A673 (cell line): ENCODE measurements around the gene BSPH1. TPM values are rescaled to one million over a fixed set of nuclear protein-coding genes. Genes with fewer than 3 reads are reported as not detected.
"Not testable (repeated sequence)": the region's sequence is repeated elsewhere in the genome, so short reads cannot be mapped to it uniquely, and the experiment has no call there.

Experiments used
- BruUV-seq: library from RNA; stranded (reverse); fragments of 400-500 nt; replicated peaks from 2 replicates; lab custom pipeline; 2021; lab: Mats Ljungman, UMichigan
- CTCF ChIA-PET: fragments of 300-600 bp; sonication (Branson Sonifier 250); formaldehyde crosslinking; loops from one replicate; lab custom pipeline; 2022; ENCODE audit warnings: antibody characterized with exemption; lab: Charles Lee
- POLR2A ChIA-PET: fragments of 300-600 bp; sonication (Branson Sonifier 250); formaldehyde crosslinking; loops from one replicate; lab custom pipeline; 2022; ENCODE audit warnings: antibody characterized with exemption; ENCODE audit not compliant: low non-redundant PET; lab: Charles Lee
- DNase-seq: peaks from one replicate; pipeline ENCODE4 v3.0.0-alpha.2; 2015; ENCODE audit warnings: low spot score
- H3K27ac ChIP-seq: fragments of 200-600 bp; sonication (generic); 2 replicates; pipeline ENCODE4 v1.5.1; 2016; ENCODE audit warnings: mixed run types, low read depth, mild to moderate bottlenecking, mixed read lengths, antibody characterized with exemption, low read length; ENCODE audit not compliant: poor library complexity, severe bottlenecking
- H3K27me3 ChIP-seq: fragments of 200-600 bp; sonication (generic); replicated peaks from 2 replicates; pipeline ENCODE4 v1.6.1; 2017; ENCODE audit warnings: mixed run types, low read depth, mild to moderate bottlenecking, mixed read lengths, antibody characterized with exemption, low read length; ENCODE audit not compliant: insufficient read depth, poor library complexity
- H3K36me3 ChIP-seq: fragments of 200-600 bp; sonication (generic); 2 replicates; pipeline ENCODE4 v1.6.1; 2016; ENCODE audit warnings: mixed run types, mild to moderate bottlenecking, mixed read lengths, antibody characterized with exemption, low read length; ENCODE audit not compliant: insufficient read depth, poor library complexity, severe bottlenecking
- H3K4me1 ChIP-seq: fragments of 200-600 bp; sonication (generic); 2 replicates; pipeline ENCODE4 v1.6.1; 2017; ENCODE audit warnings: mixed run types, mild to moderate bottlenecking, mixed read lengths, antibody characterized with exemption, low read length; ENCODE audit not compliant: insufficient read depth, poor library complexity, severe bottlenecking
- H3K4me3 ChIP-seq: fragments of 200-600 bp; sonication (generic); 2 replicates; pipeline ENCODE4 v1.5.1; 2016; ENCODE audit warnings: low read depth, mixed run types, mild to moderate bottlenecking, mixed read lengths, low read length; ENCODE audit not compliant: poor library complexity, severe bottlenecking
- H3K9me3 ChIP-seq: fragments of 200-600 bp; sonication (generic); 2 replicates; pipeline ENCODE4 v1.6.1; 2016; ENCODE audit warnings: mixed run types, low read depth, mild to moderate bottlenecking, mixed read lengths, antibody characterized with exemption, low read length; ENCODE audit not compliant: poor library complexity, severe bottlenecking
- intact Hi-C: fragments of 100-400 bp; cut with micrococcal nuclease; formaldehyde crosslinking; loops from one replicate; pipeline ENCODE4 v1.10.0; 2022; ENCODE audit not compliant: unreplicated experiment
- total RNA-seq: library from RNA; stranded (reverse); gene quantifications from 2 replicates; pipeline ENCODE4 v1.2.3, GENCODE V29; 2021
- TF ChIP-seq, protein P1 (sequence below): fragments of 300-800, 200-600 bp; sonication (generic); conservative IDR thresholded peaks from 2 replicates; pipeline ENCODE4 v1.5.1; 2017; ENCODE audit warnings: low read depth, mild to moderate bottlenecking, antibody characterized with exemption, low read length, moderate library complexity, mixed read lengths

Gene BSPH1
- total RNA-seq, 1 experiment from 2014 or later = not detected

- H3K4me1 ChIP-seq, H3K4me3 ChIP-seq, DNase-seq, H3K27me3 ChIP-seq, H3K9me3 ChIP-seq, CTCF ChIA-PET, BruUV-seq, POLR2A ChIA-PET, H3K27ac ChIP-seq, intact Hi-C loops, H3K36me3 ChIP-seq: not testable (repeated sequence)
- TF ChIP-seq, protein P1, sequence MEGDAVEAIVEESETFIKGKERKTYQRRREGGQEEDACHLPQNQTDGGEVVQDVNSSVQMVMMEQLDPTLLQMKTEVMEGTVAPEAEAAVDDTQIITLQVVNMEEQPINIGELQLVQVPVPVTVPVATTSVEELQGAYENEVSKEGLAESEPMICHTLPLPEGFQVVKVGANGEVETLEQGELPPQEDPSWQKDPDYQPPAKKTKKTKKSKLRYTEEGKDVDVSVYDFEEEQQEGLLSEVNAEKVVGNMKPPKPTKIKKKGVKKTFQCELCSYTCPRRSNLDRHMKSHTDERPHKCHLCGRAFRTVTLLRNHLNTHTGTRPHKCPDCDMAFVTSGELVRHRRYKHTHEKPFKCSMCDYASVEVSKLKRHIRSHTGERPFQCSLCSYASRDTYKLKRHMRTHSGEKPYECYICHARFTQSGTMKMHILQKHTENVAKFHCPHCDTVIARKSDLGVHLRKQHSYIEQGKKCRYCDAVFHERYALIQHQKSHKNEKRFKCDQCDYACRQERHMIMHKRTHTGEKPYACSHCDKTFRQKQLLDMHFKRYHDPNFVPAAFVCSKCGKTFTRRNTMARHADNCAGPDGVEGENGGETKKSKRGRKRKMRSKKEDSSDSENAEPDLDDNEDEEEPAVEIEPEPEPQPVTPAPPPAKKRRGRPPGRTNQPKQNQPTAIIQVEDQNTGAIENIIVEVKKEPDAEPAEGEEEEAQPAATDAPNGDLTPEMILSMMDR = peak; percentile 46
These were observed 42.0 kb downstream of the BSPH1 start for GRCh38 chr19:47949852-47950521.

DNA sequence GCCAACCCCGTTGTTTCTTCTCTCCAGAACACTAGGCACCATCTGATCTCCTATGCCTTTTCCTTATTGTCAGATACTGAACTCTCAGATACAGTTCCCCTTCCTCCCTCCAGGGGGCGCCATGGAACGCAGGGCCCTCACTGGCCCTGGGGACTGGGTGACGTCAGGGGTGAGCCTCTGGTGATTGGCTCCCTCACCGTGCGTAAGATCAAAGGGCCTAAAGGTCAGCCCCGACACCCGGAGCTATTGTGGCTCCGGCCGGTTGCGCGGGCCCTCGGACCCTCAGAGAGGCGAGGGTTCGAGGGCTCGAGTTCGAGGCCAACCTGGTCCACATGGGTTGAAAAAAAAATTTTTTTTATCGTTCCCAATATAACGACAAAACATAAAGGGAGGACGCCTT, 63.4 kb downstream of the BSPH1 start:
- H3K27ac ChIP-seq, H3K36me3 ChIP-seq, H3K4me3 ChIP-seq, POLR2A ChIA-PET, CTCF ChIA-PET, H3K9me3 ChIP-seq, H3K27me3 ChIP-seq, intact Hi-C loops, H3K4me1 ChIP-seq, BruUV-seq, DNase-seq: not testable (repeated sequence)

GRCh38 chr19:47920107-47920506, 71.9 kb downstream of the BSPH1 start:
- CTCF ChIA-PET, POLR2A ChIA-PET, H3K27ac ChIP-seq, H3K27me3 ChIP-seq, BruUV-seq, intact Hi-C loops, DNase-seq, H3K4me3 ChIP-seq, H3K36me3 ChIP-seq, H3K4me1 ChIP-seq, H3K9me3 ChIP-seq: not testable (repeated sequence)

Other genes starting within 250 kb of the BSPH1 start
- gene NOP53, start 246.6 kb downstream of the BSPH1 start, total RNA-seq = 146 and 172 TPM in 2 replicates
- 107 and 121 TPM in 2 replicates for gene SELENOW, start 213.5 kb downstream of the BSPH1 start, total RNA-seq
- gene TPRX1, start 187.6 kb downstream of the BSPH1 start, total RNA-seq = not detected in 2 replicates
- gene CRX, start 170.2 kb downstream of the BSPH1 start, total RNA-seq = not detected in 2 replicates
- gene TPRX2, start 132.9 kb downstream of the BSPH1 start, total RNA-seq = not detected in 2 replicates
- gene SULT2A1, start 105.9 kb downstream of the BSPH1 start, total RNA-seq = not detected in 2 replicates
- 0.47 and 1.0 TPM in 2 replicates for gene ELSPBP1, start 2.5 kb upstream of the BSPH1 start, total RNA-seq
- gene CABP5, start 51.9 kb upstream of the BSPH1 start, total RNA-seq = not detected in 2 replicates
- 4.8 and 8.2 TPM in 2 replicates for gene PLA2G4C, start 118.6 kb upstream of the BSPH1 start, total RNA-seq
- gene LIG1, start 178.2 kb upstream of the BSPH1 start, total RNA-seq = 200 and 204 TPM in 2 replicates
- 12.0 and 15.8 TPM in 2 replicates for gene ZSWIM9, start 178.5 kb upstream of the BSPH1 start, total RNA-seq